CD14-positive monocyte (primary cell): Measurements from ENCODE around the gene ELMO2. TPM values are rescaled to one million over a fixed set of nuclear protein-coding genes. Genes with fewer than 3 reads are reported as not detected.

ENCODE experiments used
- DNase-seq, 3 donors: peaks; one replicate each; pipeline ENCODE4 v3.0.0-alpha.2; 2011 to 2022
- H2AFZ ChIP-seq: 2 replicates; pipeline ENCODE4 v1.6.0; 2012; ENCODE audit warnings: mild to moderate bottlenecking, low read depth, low read length, inconsistent platforms; ENCODE audit not compliant: insufficient read depth, poor library complexity, severe bottlenecking
- H3K27ac ChIP-seq, 2 donors: 1 replicate in 1 of 2; 2 replicates in 1 of 2; pipeline ENCODE4 v1.5.1; 2012 to 2013; ENCODE audit warnings: low read length in 2 of 2, control low read depth in 1 of 2, inconsistent platforms in 1 of 2, low read depth in 1 of 2, mild to moderate bottlenecking in 1 of 2
- H3K27me3 ChIP-seq, 2 donors: one replicate each; pipeline versions ENCODE4 v1.6.0 to v1.6.1; 2011 to 2013; ENCODE audit warnings: low read length in 2 of 2; ENCODE audit not compliant: control insufficient read depth in 2 of 2, insufficient read depth in 2 of 2
- H3K36me3 ChIP-seq, 2 donors: replicated peaks in 1 of 2; 1 replicate in 1 of 2; 2 replicates in 1 of 2; pipeline versions ENCODE4 v1.5.1 to v1.6.1; 2012 to 2013; ENCODE audit warnings: low read length in 2 of 2, control low read depth in 1 of 2, inconsistent platforms in 1 of 2, mild to moderate bottlenecking in 1 of 2; ENCODE audit not compliant: insufficient read depth in 2 of 2, control insufficient read depth in 1 of 2
- H3K4me1 ChIP-seq, 2 donors: 1 replicate in 1 of 2; 2 replicates in 1 of 2; pipeline versions ENCODE4 v1.5.1 to v1.6.1; 2012 to 2013; ENCODE audit warnings: low read length in 2 of 2, control low read depth in 1 of 2, inconsistent platforms in 1 of 2, mild to moderate bottlenecking in 1 of 2, moderate library complexity in 1 of 2; ENCODE audit not compliant: insufficient read depth in 2 of 2, control insufficient read depth in 1 of 2
- H3K4me2 ChIP-seq: replicated peaks from 2 replicates; pipeline ENCODE3; 2012; ENCODE audit warnings: low read length, moderate library complexity, mild to moderate bottlenecking; ENCODE audit not compliant: poor library complexity, severe bottlenecking; ENCODE audit errors: extremely low read depth
- H3K4me3 ChIP-seq, 3 experiments: fragments of 200-600 bp in 1 of 3; sonication (generic) in 1 of 3; replicated peaks in 1 of 3; 1 replicate in 2 of 3; 2 replicates in 1 of 3; pipeline ENCODE4 v1.5.1; 2011 to 2013; ENCODE audit warnings: low read length in 3 of 3, mild to moderate bottlenecking in 3 of 3, control low read depth in 2 of 3, low read depth in 2 of 3, inconsistent platforms in 1 of 3, moderate library complexity in 1 of 3
- H3K79me2 ChIP-seq: 2 replicates; pipeline ENCODE4 v1.6.0; 2012; ENCODE audit warnings: mild to moderate bottlenecking, control low read depth, inconsistent platforms, low read length, moderate library complexity; ENCODE audit not compliant: insufficient read depth
- H3K9ac ChIP-seq: 2 replicates; pipeline ENCODE4 v1.6.0; 2017; ENCODE audit warnings: low read length, mild to moderate bottlenecking; ENCODE audit not compliant: insufficient read depth, poor library complexity, severe bottlenecking
- H3K9me3 ChIP-seq, 2 donors: replicated peaks in 1 of 2; 1 replicate in 1 of 2; 2 replicates in 1 of 2; pipeline versions ENCODE4 v1.5.1 to v1.6.1; 2012 to 2013; ENCODE audit warnings: low read length in 2 of 2, control low read depth in 1 of 2; ENCODE audit not compliant: control insufficient read depth in 1 of 2, insufficient read depth in 1 of 2
- H4K20me1 ChIP-seq: 2 replicates; pipeline ENCODE4 v1.6.0; 2012; ENCODE audit warnings: mild to moderate bottlenecking, low read length, control low read depth, moderate library complexity; ENCODE audit not compliant: insufficient read depth
- H3K27ac Mint-ChIP-seq, 7 donors: one replicate each; pipeline ENCODE4 v1.8.0; 2020; ENCODE audit warnings: mild to moderate bottlenecking in 7 of 7, mixed read lengths in 7 of 7, moderate library complexity in 6 of 7, inconsistent platforms in 2 of 7
- H3K27me3 Mint-ChIP-seq, 3 donors: one replicate each; pipeline ENCODE4 v1.8.0; 2021 to 2022; ENCODE audit warnings: low read depth in 3 of 3, mild to moderate bottlenecking in 3 of 3, mixed read lengths in 3 of 3, moderate library complexity in 3 of 3, inconsistent platforms in 1 of 3
- H3K36me3 Mint-ChIP-seq, 2 donors: one replicate each; pipeline ENCODE4 v1.8.0; 2020; ENCODE audit warnings: mixed read lengths in 2 of 2, inconsistent platforms in 1 of 2, mild to moderate bottlenecking in 1 of 2
- H3K4me1 Mint-ChIP-seq: one replicate; pipeline ENCODE4 v1.8.0; 2020; ENCODE audit warnings: mild to moderate bottlenecking, mixed read lengths
- H3K4me3 Mint-ChIP-seq, 2 donors: one replicate each; pipeline ENCODE4 v1.8.0; 2020; ENCODE audit warnings: mild to moderate bottlenecking in 2 of 2, mixed read lengths in 2 of 2, moderate library complexity in 1 of 2
- H3K9me3 Mint-ChIP-seq, 7 donors: one replicate each; pipeline ENCODE4 v1.8.0; 2020 to 2022; ENCODE audit warnings: mixed read lengths in 7 of 7, mild to moderate bottlenecking in 6 of 7, moderate library complexity in 6 of 7, inconsistent platforms in 2 of 7
- CTCF ChIP-seq: fragments of 200-600 bp; IDR thresholded peaks from one replicate; pipeline ENCODE4 v1.8.0; 2022; ENCODE audit warnings: antibody characterized with exemption, mild to moderate bottlenecking
- WGBS: methylation state at CpG from one replicate; pipeline ENCODE4 v1.1.5; 2013; ENCODE audit warnings: missing lambda C conversion rate; ENCODE audit not compliant: insufficient coverage; 5-methylcytosine and 5-hydroxymethylcytosine counted together
- intact Hi-C, 2 donors: fragments of 100-400 bp; cut with micrococcal nuclease; formaldehyde crosslinking; loops; one replicate each; pipeline versions ENCODE4 v1.15.0 to v1.15.1; 2023
- polyA plus RNA-seq, 3 donors: library from polyadenylated mRNA; depleted of rRNA in 1 of 3; unstranded in 2 of 3; stranded (reverse) in 1 of 3; fragments of 300-500 nt in 2 of 3; fragments of >200 nt in 1 of 3; fragmentation: Illumina TruSeq in 2 of 3; gene quantifications; 1 replicate in 2 of 3; 2 replicates in 1 of 3; pipeline ENCODE4 v1.2.3, GENCODE V29; 2012 to 2021

ELMO2 gene
- polyA plus RNA-seq, 3 donors = 35.3 to 53.1 (median 42.3) TPM

GRCh38 chr20:46393967-46394366 lies 12.4 kb downstream of the ELMO2 start:
- DNase-seq = no peak
- H3K27me3 ChIP-seq = no peaks in the 10 kb centered on the region
- H3K4me1 ChIP-seq = peaks cover 38% of the 10 kb centered on the region in 2 donors
- H3K27ac ChIP-seq = peak overlapping the region in 1 of 2 donors; percentile 66
- 85% methylated on average over 3 of the region's 6 CpGs for WGBS
- H3K27ac Mint-ChIP-seq = peak overlapping the region in 2 of 7 donors; percentile 14 to 67
- H3K4me1 Mint-ChIP-seq = peaks cover 44% of the 10 kb centered on the region
- no peaks in the 10 kb centered on the region for H3K27me3 Mint-ChIP-seq
- H3K79me2 ChIP-seq = peaks cover 44% of the 10 kb centered on the region
- H3K9me3 Mint-ChIP-seq = no peaks in the 10 kb centered on the region
- no peak overlapping the region for H3K4me3 ChIP-seq
- no peak overlapping the region for H3K9ac ChIP-seq
- H2AFZ ChIP-seq = no peak overlapping the region
- no peaks in the 10 kb centered on the region for H3K9me3 ChIP-seq
- intact Hi-C loops = no loop called here
- H3K36me3 Mint-ChIP-seq = peaks cover 61 to 67% of the 10 kb centered on the region in 2 donors
- no peak for TF ChIP-seq CTCF
- H4K20me1 ChIP-seq = peaks cover 31% of the 10 kb centered on the region
- H3K4me3 Mint-ChIP-seq = no peak overlapping the region
- peaks cover 46 to 62% of the 10 kb centered on the region in 2 donors for H3K36me3 ChIP-seq
- no peak overlapping the region for H3K4me2 ChIP-seq

- 98% methylated on average over 10 of the region's 10 CpGs for WGBS
- no peaks in the 10 kb centered on the region for H3K4me1 Mint-ChIP-seq
- Histone ChIP-seq H3K27me3 (no peaks in the 10 kb centered on the region), H3K9me3 (no peaks in the 10 kb centered on the region), H3K4me3 (no peak overlapping the region), H3K27ac (no peak overlapping the region), H3K4me1 (peaks cover 0 to under 1% of the 10 kb centered on the region in 2 donors), H4K20me1 (peaks cover under 1% of the 10 kb centered on the region), H2AFZ (no peak overlapping the region), H3K4me2 (no peak overlapping the region), H3K36me3 (peaks cover 86 to 97% of the 10 kb centered on the region in 2 donors), H3K9ac (no peak overlapping the region), H3K79me2 (peaks cover 2% of the 10 kb centered on the region)
- H3K9me3 Mint-ChIP-seq = peaks cover 0 to 4% (median 0%) of the 10 kb centered on the region in 7 donors
- no peak overlapping the region for H3K4me3 Mint-ChIP-seq
- TF ChIP-seq CTCF = no peak
- H3K36me3 Mint-ChIP-seq = peaks cover 83 to 95% of the 10 kb centered on the region in 2 donors
- no peaks in the 10 kb centered on the region for H3K27me3 Mint-ChIP-seq
- intact Hi-C loops = no loop called here
- DNase-seq = no peak
- no peak overlapping the region for H3K27ac Mint-ChIP-seq
Observed at GRCh38 chr20:46388937-46389336, 17.5 kb downstream of the ELMO2 start.
